Central memory CD8-positive, alpha-beta T cell (primary cell): Measurements from ENCODE around the gene ABCC3.

Experiments
- ATAC-seq: fragments of 150-1000 bp; cut with Tn5 transposase; replicated peaks from 2 replicates; pipeline ENCODE4 v1.10.0; 2022; ENCODE audit warnings: mild to moderate bottlenecking, moderate FRiP score, moderate number of reproducible peaks; ENCODE audit not compliant: poor library complexity, severe bottlenecking; ENCODE audit errors: extremely low read depth
- DNase-seq, 2 donors: peaks; one replicate each; pipeline ENCODE4 v3.0.0; 2021; ENCODE audit warnings: low spot score in 2 of 2
- H3K27ac Mint-ChIP-seq: one replicate; pipeline ENCODE4 v1.8.0; 2022; ENCODE audit warnings: low read depth, mild to moderate bottlenecking, moderate library complexity, mixed read lengths
- H3K27me3 Mint-ChIP-seq: one replicate; pipeline ENCODE4 v1.8.0; 2022; ENCODE audit warnings: mixed read lengths
- H3K36me3 Mint-ChIP-seq: one replicate; pipeline ENCODE4 v1.8.0; 2022; ENCODE audit warnings: mild to moderate bottlenecking, moderate library complexity, mixed read lengths; ENCODE audit not compliant: insufficient read depth
- H3K4me1 Mint-ChIP-seq: one replicate; pipeline ENCODE4 v1.8.0; 2022; ENCODE audit warnings: mixed read lengths
- H3K4me3 Mint-ChIP-seq: one replicate; pipeline ENCODE4 v1.8.0; 2022; ENCODE audit warnings: mild to moderate bottlenecking, moderate library complexity, mixed read lengths
- H3K9me3 Mint-ChIP-seq: one replicate; pipeline ENCODE4 v1.8.0; 2022; ENCODE audit warnings: mixed read lengths

The ABCC3 gene

DNA sequence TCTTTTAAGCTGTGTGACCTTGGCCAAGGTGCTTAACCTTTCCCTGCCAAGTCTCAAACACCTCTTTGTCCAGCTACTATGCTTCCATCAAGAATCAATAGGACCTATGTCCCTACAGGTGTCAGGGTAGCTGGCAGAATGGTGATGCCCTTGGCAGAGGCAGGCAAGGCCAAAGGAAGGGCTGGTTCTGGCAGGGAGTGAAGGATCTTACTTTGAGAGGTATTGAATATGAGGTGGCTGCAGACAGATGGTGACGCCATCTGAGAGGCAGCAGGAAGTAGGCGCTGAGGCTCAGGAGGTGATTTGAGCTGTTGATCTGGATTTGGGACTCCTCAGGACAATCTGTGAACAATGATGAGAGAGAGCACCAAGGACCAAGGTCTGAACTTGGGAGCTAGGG lies 12.5 kb downstream of the ABCC3 start:
- Mint-ChIP-seq H3K27me3 (peaks cover 41% of the 10 kb centered on the region), H3K4me1 (no peaks in the 10 kb centered on the region), H3K9me3 (no peaks in the 10 kb centered on the region), H3K4me3 (no peak overlapping the region), H3K27ac (no peak overlapping the region), H3K36me3 (no peaks in the 10 kb centered on the region)
- ATAC-seq (no peak), DNase-seq (no peak)

GRCh38 chr17:50649042-50649908 lies 14.6 kb downstream of the ABCC3 start:
- H3K27ac Mint-ChIP-seq = no peak overlapping the region
- no peaks in the 10 kb centered on the region for H3K36me3 Mint-ChIP-seq
- no peak overlapping the region for H3K4me3 Mint-ChIP-seq
- H3K4me1 Mint-ChIP-seq = no peaks in the 10 kb centered on the region
- H3K27me3 Mint-ChIP-seq = peaks cover 26% of the 10 kb centered on the region
- no peaks in the 10 kb centered on the region for H3K9me3 Mint-ChIP-seq
- DNase-seq = no peak
- ATAC-seq = no peak

DNA sequence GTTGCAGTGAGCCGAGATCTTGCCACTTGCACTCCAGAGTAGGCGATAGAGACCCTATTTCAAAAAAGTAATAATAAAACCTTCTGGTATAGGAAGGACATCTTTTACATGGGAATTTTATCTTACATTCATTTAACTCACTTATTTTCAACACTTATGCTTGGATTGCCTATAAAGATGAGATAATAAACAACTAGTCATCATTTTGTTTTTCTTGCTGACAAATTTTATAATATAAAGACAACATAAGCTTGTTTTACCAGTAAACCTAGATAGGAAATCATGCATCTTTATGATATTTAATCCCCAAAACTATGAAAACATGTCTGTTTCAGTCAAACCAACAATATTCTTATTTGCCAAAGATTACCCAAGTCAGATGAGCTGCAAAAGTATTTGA lies 17.0 kb downstream of the ABCC3 start:
- Mint-ChIP-seq H3K9me3 (no peaks in the 10 kb centered on the region), H3K4me1 (no peaks in the 10 kb centered on the region), H3K27ac (no peak overlapping the region), H3K36me3 (no peaks in the 10 kb centered on the region), H3K4me3 (no peak overlapping the region), H3K27me3 (peaks cover 18% of the 10 kb centered on the region)
- ATAC-seq = no peak
- DNase-seq = no peak

GRCh38 chr17:50653738-50654137 lies 19.1 kb downstream of the ABCC3 start:
- no peak for ATAC-seq
- Mint-ChIP-seq H3K36me3 (no peaks in the 10 kb centered on the region), H3K9me3 (no peaks in the 10 kb centered on the region), H3K4me1 (no peaks in the 10 kb centered on the region), H3K4me3 (no peak overlapping the region), H3K27me3 (peaks cover 14% of the 10 kb centered on the region), H3K27ac (no peak overlapping the region)
- no peak for DNase-seq

- H3K9me3 Mint-ChIP-seq = no peaks in the 10 kb centered on the region
- H3K27ac Mint-ChIP-seq = no peak overlapping the region
- DNase-seq (no peak), ATAC-seq (no peak)
- H3K36me3 Mint-ChIP-seq = no peaks in the 10 kb centered on the region
- no peak overlapping the region for H3K4me3 Mint-ChIP-seq
- H3K27me3 Mint-ChIP-seq = peaks cover 25% of the 10 kb centered on the region
- peaks cover 6% of the 10 kb centered on the region for H3K4me1 Mint-ChIP-seq
These were observed 21.8 kb downstream of the ABCC3 start for GRCh38 chr17:50656509-50656908.

DNA sequence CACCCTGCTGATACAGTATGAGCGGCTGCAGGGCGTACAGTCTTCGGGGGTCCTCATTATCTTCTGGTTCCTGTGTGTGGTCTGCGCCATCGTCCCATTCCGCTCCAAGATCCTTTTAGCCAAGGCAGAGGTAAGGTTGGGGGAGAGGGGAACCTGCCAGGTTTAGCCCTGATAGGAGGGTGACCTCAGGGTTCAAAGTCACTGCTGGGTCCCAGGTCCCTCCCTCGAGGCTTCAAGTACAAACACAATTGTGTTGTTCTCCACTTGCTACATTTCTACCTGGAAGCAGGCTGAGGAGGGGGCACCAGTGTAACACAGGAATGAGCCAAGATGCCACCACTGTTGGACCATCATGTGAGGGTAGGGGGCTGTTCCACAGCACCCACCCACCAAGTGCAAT lies 22.4 kb downstream of the ABCC3 start:
- Mint-ChIP-seq H3K4me1 (peaks cover 12% of the 10 kb centered on the region), H3K36me3 (no peaks in the 10 kb centered on the region), H3K9me3 (no peaks in the 10 kb centered on the region), H3K4me3 (no peak overlapping the region), H3K27ac (no peak overlapping the region), H3K27me3 (peaks cover 31% of the 10 kb centered on the region)
- DNase-seq (no peak), ATAC-seq (no peak)

- DNase-seq (no peak), ATAC-seq (no peak)
- Mint-ChIP-seq H3K4me3 (no peak overlapping the region), H3K4me1 (peaks cover 12% of the 10 kb centered on the region), H3K36me3 (no peaks in the 10 kb centered on the region), H3K27ac (no peak overlapping the region), H3K9me3 (no peaks in the 10 kb centered on the region), H3K27me3 (peaks cover 35% of the 10 kb centered on the region)
These were observed 22.9 kb downstream of the ABCC3 start for GRCh38 chr17:50657627-50658026.

- no peak overlapping the region for H3K4me3 Mint-ChIP-seq
- H3K9me3 Mint-ChIP-seq = no peaks in the 10 kb centered on the region
- H3K27ac Mint-ChIP-seq = no peak overlapping the region
- H3K4me1 Mint-ChIP-seq = peaks cover 12% of the 10 kb centered on the region
- ATAC-seq (no peak), DNase-seq (no peak)
- H3K36me3 Mint-ChIP-seq = no peaks in the 10 kb centered on the region
- H3K27me3 Mint-ChIP-seq = peaks cover 35% of the 10 kb centered on the region
These were observed 23.9 kb downstream of the ABCC3 start for GRCh38 chr17:50658616-50659015.

DNA sequence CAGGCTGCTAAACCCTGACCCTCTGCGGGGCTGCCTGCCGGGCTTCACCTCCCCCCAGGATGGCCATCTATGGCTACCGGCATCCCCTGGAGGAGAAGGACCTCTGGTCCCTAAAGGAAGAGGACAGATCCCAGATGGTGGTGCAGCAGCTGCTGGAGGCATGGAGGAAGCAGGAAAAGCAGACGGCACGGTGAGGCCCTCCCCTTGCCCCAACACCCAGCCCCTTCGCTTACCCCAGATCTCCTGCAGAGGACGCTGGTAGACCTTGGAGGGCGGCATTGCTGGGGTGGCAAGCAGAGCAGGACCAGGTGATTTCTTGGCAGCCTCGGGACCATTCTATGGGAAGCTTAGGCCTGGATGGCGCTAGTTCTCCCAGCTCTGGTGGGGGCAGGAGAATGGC lies 24.5 kb downstream of the ABCC3 start:
- H3K4me3 Mint-ChIP-seq = no peak overlapping the region
- DNase-seq = no peak

DNA sequence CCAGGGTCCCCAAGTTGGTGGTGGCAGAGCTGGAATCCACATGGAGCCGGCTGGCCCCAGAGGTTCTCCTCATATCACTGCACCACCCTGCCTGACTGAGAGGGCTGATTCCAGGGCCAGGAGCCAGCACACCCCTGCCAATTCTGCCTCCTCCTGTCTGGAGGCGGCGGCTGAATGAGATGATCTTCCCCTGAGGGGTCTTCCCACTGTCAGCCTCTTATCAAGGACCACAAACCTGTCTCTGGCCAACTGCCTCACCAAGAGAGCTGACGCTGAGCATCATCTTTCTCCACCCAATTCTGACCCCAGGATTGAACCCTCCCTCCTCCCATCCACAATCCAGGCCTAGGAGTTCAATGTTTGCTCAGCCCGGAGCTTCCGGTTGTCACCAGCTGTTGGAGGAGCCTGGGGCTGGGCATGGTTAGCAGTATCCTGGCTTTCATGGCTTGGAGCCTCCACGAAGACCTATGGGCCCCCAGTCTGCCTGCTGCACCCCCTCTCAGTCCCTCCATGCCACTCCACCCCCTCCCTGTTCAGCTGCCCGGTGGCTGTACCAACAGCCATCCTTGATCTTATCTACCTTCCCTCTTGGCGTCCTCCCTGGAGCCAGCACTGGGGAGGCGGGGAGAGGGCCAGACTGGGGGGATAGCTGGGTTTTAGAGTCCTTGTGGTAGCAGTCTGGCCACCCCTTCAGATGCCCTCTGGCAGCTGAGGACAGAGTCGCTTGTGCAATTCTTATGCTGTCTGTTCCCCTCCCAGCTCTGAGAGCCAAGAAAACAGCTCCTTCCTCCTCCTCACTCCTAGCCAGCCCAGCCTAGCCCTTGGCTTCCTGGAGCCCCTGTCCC lies 25.6 kb downstream of the ABCC3 start:
- no peaks in the 10 kb centered on the region for H3K9me3 Mint-ChIP-seq
- DNase-seq (no peak), ATAC-seq (no peak)
- no peaks in the 10 kb centered on the region for H3K36me3 Mint-ChIP-seq
- no peak overlapping the region for H3K4me3 Mint-ChIP-seq
- H3K27me3 Mint-ChIP-seq = peaks cover 35% of the 10 kb centered on the region
- H3K4me1 Mint-ChIP-seq = peaks cover 12% of the 10 kb centered on the region
- no peak overlapping the region for H3K27ac Mint-ChIP-seq

More for the DNA sequence above, 24.5 kb downstream of the ABCC3 start:
- Mint-ChIP-seq H3K9me3 (no peaks in the 10 kb centered on the region), H3K27me3 (peaks cover 35% of the 10 kb centered on the region), H3K4me1 (peaks cover 12% of the 10 kb centered on the region), H3K27ac (no peak overlapping the region), H3K36me3 (no peaks in the 10 kb centered on the region)
- no peak for ATAC-seq

GRCh38 chr17:50660887-50661345 lies 26.2 kb downstream of the ABCC3 start:
- Mint-ChIP-seq H3K9me3 (no peaks in the 10 kb centered on the region), H3K4me3 (no peak overlapping the region), H3K27me3 (peaks cover 35% of the 10 kb centered on the region)

DNA sequence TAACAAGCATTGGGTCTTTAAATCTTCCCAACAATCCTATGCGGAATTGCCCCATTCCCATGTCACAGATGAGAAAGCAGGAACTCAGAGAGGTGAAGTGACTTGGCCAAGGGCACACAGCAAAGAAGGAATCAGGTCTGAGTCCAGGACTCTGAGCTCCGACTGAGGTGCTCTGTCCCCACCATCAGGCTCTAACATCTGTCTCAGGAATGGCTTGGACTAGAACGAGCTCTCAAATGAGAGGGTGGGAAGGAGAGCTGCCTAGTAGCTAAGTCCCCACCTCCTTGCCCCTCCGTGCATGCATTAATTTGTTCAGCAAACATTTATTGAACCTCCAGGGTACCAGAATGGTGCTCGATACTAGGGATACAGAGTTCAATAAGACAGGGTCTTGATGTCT lies 26.7 kb downstream of the ABCC3 start:
- Mint-ChIP-seq H3K36me3 (no peaks in the 10 kb centered on the region), H3K27me3 (peaks cover 35% of the 10 kb centered on the region), H3K4me3 (no peak overlapping the region), H3K9me3 (no peaks in the 10 kb centered on the region), H3K27ac (peak overlapping the region; percentile 32), H3K4me1 (peaks cover 12% of the 10 kb centered on the region)
- no peak for DNase-seq
- no peak for ATAC-seq

More at GRCh38 chr17:50660887-50661345, 26.2 kb downstream of the ABCC3 start:
- Mint-ChIP-seq H3K27ac (no peak overlapping the region), H3K4me1 (peaks cover 12% of the 10 kb centered on the region), H3K36me3 (no peaks in the 10 kb centered on the region)
- DNase-seq (no peak), ATAC-seq (no peak)
